ENCODE data around the gene GPR183.

GPR183 gene

GRCh38 chr13:99269627-99270241, 37.5 kb downstream of the GPR183 start:
- TF ChIP-seq TAF1 (IDR thresholded peaks at IDR 0.05; ENCODE audit: borderline replicate concordance, insufficient read depth, low read length) (no peak), FOXP2 (optimal IDR thresholded peaks at IDR 0.05; ENCODE audit: borderline replicate concordance, extremely low read depth, extremely low read length, insufficient read depth) (no peak), REST (IDR thresholded peaks at IDR 0.05; ENCODE audit: insufficient read depth in 1 of 2, low read depth in 2 of 2, low read length in 2 of 2) (no peak), POLR2AphosphoS5 (IDR thresholded peaks at IDR 0.05; ENCODE audit: low read depth, low read length) (no peak), SIN3A (IDR thresholded peaks at IDR 0.05; ENCODE audit: borderline replicate concordance, insufficient read depth, low read length) (no peak)

GRCh38 chr13:99268822-99269221, 38.4 kb downstream of the GPR183 start:
- TF ChIP-seq TAF1 (IDR thresholded peaks at IDR 0.05; ENCODE audit: borderline replicate concordance, insufficient read depth, low read length) (no peak), FOXP2 (optimal IDR thresholded peaks at IDR 0.05; ENCODE audit: borderline replicate concordance, extremely low read depth, extremely low read length, insufficient read depth) (no peak), REST (IDR thresholded peaks at IDR 0.05; ENCODE audit: insufficient read depth in 1 of 2, low read depth in 2 of 2, low read length in 2 of 2) (no peak), SIN3A (IDR thresholded peaks at IDR 0.05; ENCODE audit: borderline replicate concordance, insufficient read depth, low read length) (no peak), POLR2AphosphoS5 (IDR thresholded peaks at IDR 0.05; ENCODE audit: low read depth, low read length) (no peak)

GRCh38 chr13:99267927-99268326, 39.3 kb downstream of the GPR183 start:
- TF ChIP-seq REST (IDR thresholded peaks at IDR 0.05; ENCODE audit: insufficient read depth in 1 of 2, low read depth in 2 of 2, low read length in 2 of 2) (no peak), SIN3A (IDR thresholded peaks at IDR 0.05; ENCODE audit: borderline replicate concordance, insufficient read depth, low read length) (no peak), FOXP2 (optimal IDR thresholded peaks at IDR 0.05; ENCODE audit: borderline replicate concordance, extremely low read depth, extremely low read length, insufficient read depth) (no peak), POLR2AphosphoS5 (IDR thresholded peaks at IDR 0.05; ENCODE audit: low read depth, low read length) (no peak), TAF1 (IDR thresholded peaks at IDR 0.05; ENCODE audit: borderline replicate concordance, insufficient read depth, low read length) (no peak)

- TF ChIP-seq REST (IDR thresholded peaks at IDR 0.05; ENCODE audit: insufficient read depth in 1 of 2, low read depth in 2 of 2, low read length in 2 of 2) (no peak), POLR2AphosphoS5 (IDR thresholded peaks at IDR 0.05; ENCODE audit: low read depth, low read length) (no peak), SIN3A (IDR thresholded peaks at IDR 0.05; ENCODE audit: borderline replicate concordance, insufficient read depth, low read length) (no peak), TAF1 (IDR thresholded peaks at IDR 0.05; ENCODE audit: borderline replicate concordance, insufficient read depth, low read length) (no peak), FOXP2 (optimal IDR thresholded peaks at IDR 0.05; ENCODE audit: borderline replicate concordance, extremely low read depth, extremely low read length, insufficient read depth) (no peak)
These were observed 40.4 kb downstream of the GPR183 start for GRCh38 chr13:99266827-99267226.

Data from PFSK-1 (cell line).